K562 (cell line): ENCODE measurements around the gene HAPSTR1. TPM values are rescaled to one million over a fixed set of nuclear protein-coding genes. Genes with fewer than 3 reads are reported as not detected.

ENCODE experiments used
- ATAC-seq: fragments of 200-7000 bp; cut with Tn5 transposase; 3 replicates; pipeline ENCODE4 v1.9.1; 2020; ENCODE audit warnings: moderate library complexity
- BruUV-seq: library from RNA; stranded (reverse); fragments of 400-500 nt; replicated peaks from 2 replicates; lab custom pipeline; 2021; lab: Mats Ljungman, UMichigan
- CTCF ChIA-PET: fragments of 300-600 bp; formaldehyde crosslinking; extraction: SDS; loops from one replicate; lab custom pipeline; 2021; ENCODE audit warnings: low intra/inter-chr PET ratio; lab: Yijun Ruan, JAX
- POLR2A ChIA-PET: fragments of 300-600, 350-650 bp; sonication (Branson Sonifier 250); formaldehyde crosslinking; extraction: SDS; loops from one replicate; lab custom pipeline; 2021; ENCODE audit warnings: antibody characterized with exemption, inconsistent platforms; lab: Yijun Ruan, JAX
- DNase-seq, 4 experiments: peaks; one replicate each; pipeline versions ENCODE4 v3.0.0 to v3.0.0-alpha.2; 2011 to 2018; ENCODE audit warnings: low spot score in 3 of 4, mixed read lengths in 3 of 4; ENCODE audit errors: extremely low read depth in 1 of 4
- FAIRE-seq: peaks from 2 replicates; lab custom pipeline; 2011; peaks lifted over from hg19 to GRCh38; lab: Jason Lieb, UNC
- H2AFZ ChIP-seq: 2 replicates; pipeline ENCODE4 v1.6.0; 2011; ENCODE audit warnings: low read depth, low read length, control low read depth, inconsistent platforms
- H3K27ac ChIP-seq: fragments of 200-600 bp; 3 replicates; pipeline ENCODE4 v1.8.0; 2011; ENCODE audit warnings: low read depth, mild to moderate bottlenecking, control low read depth, inconsistent platforms, low read length, moderate library complexity, mixed read lengths; ENCODE audit errors: extremely low read depth
- H3K27me3 ChIP-seq, 2 experiments: fragments of 300-600 bp in 1 of 2; 2 replicates in 1 of 2; 3 replicates in 1 of 2; pipeline versions ENCODE4 v1.6.0 to v1.8.0; 2011; ENCODE audit warnings: inconsistent platforms in 2 of 2, low read length in 2 of 2, mild to moderate bottlenecking in 1 of 2, mixed read lengths in 1 of 2, moderate library complexity in 1 of 2; ENCODE audit not compliant: control insufficient read depth in 2 of 2, insufficient read depth in 2 of 2
- H3K36me3 ChIP-seq: fragments of 300-600 bp; 3 replicates; pipeline ENCODE4 v1.8.0; 2011; ENCODE audit warnings: mild to moderate bottlenecking, low read length, inconsistent platforms; ENCODE audit not compliant: control insufficient read depth, insufficient read depth
- H3K4me1 ChIP-seq, 2 experiments: fragments of 200-600 bp in 1 of 2; replicated peaks in 1 of 2; 2 replicates in 1 of 2; 3 replicates in 1 of 2; pipeline versions ENCODE4 v1.5.1 to v1.8.0; 2011; ENCODE audit warnings: inconsistent platforms in 2 of 2, low read length in 2 of 2, mild to moderate bottlenecking in 1 of 2, mixed read lengths in 1 of 2, moderate library complexity in 1 of 2; ENCODE audit not compliant: control insufficient read depth in 2 of 2, insufficient read depth in 2 of 2
- H3K4me2 ChIP-seq: 2 replicates; pipeline ENCODE4 v1.6.1; 2011; ENCODE audit warnings: low read length, control low read depth, inconsistent platforms, mixed read lengths; ENCODE audit not compliant: insufficient read depth
- H3K4me3 ChIP-seq: fragments of 200-600 bp; sonication (generic), shearing (Covaris generic); 2 replicates; pipeline ENCODE4 v1.5.1; 2016; ENCODE audit warnings: control low read depth, inconsistent platforms
- H3K79me2 ChIP-seq: fragments of 200-600 bp; 3 replicates; pipeline ENCODE4 v1.8.0; 2011; ENCODE audit warnings: low read length, inconsistent platforms; ENCODE audit not compliant: control insufficient read depth, insufficient read depth
- H3K9ac ChIP-seq, 2 experiments: 2 replicates each; pipeline versions ENCODE4 v1.6.0 to v1.6.1; 2011; ENCODE audit warnings: low read depth in 2 of 2, low read length in 2 of 2, control low read depth in 1 of 2, inconsistent platforms in 1 of 2, mild to moderate bottlenecking in 1 of 2, mixed read lengths in 1 of 2; ENCODE audit not compliant: insufficient read depth in 1 of 2
- H3K9me1 ChIP-seq: one replicate; pipeline ENCODE4 v1.6.0; 2011; ENCODE audit warnings: inconsistent platforms, mild to moderate bottlenecking, low read length, moderate library complexity; ENCODE audit not compliant: control insufficient read depth, insufficient read depth
- H3K9me3 ChIP-seq: replicated peaks from 2 replicates; pipeline ENCODE4 v1.5.1; 2011; ENCODE audit warnings: low read depth, low read length, inconsistent platforms; ENCODE audit not compliant: control insufficient read depth, insufficient read depth
- H4K20me1 ChIP-seq: replicated peaks from 2 replicates; pipeline ENCODE4 v1.6.1; 2011; ENCODE audit warnings: low read length, inconsistent platforms, mixed read lengths; ENCODE audit not compliant: control insufficient read depth, insufficient read depth
- CREB3L1 ChIP-seq: fragments of 450-650 bp; IDR thresholded peaks from 2 replicates; pipeline ENCODE4 v1.6.1; 2014; ENCODE audit warnings: low read depth, mild to moderate bottlenecking, moderate library complexity, borderline replicate concordance
- POLR2G ChIP-seq: fragments of 200-400 bp; formaldehyde crosslinking; IDR thresholded peaks from 2 replicates; pipeline ENCODE4 v1.6.1; 2017; ENCODE audit warnings: low read depth, mild to moderate bottlenecking, antibody characterized with exemption, low read length, moderate library complexity
- PRDM10 ChIP-seq: fragments of 450-650 bp; IDR thresholded peaks from 2 replicates; pipeline ENCODE4 v1.6.1; 2018; ENCODE audit not compliant: partially characterized antibody
- TFAP4 ChIP-seq: sonication (generic); formaldehyde crosslinking; IDR thresholded peaks from 2 replicates; pipeline ENCODE4 v1.8.0; 2022; ENCODE audit warnings: missing genetic modification reagents, mild to moderate bottlenecking, moderate library complexity, borderline replicate concordance
- WGBS: fragments of 100-300 bp; shearing (Covaris generic); methylation state at CpG from one replicate; pipeline ENCODE4 v1.1.6; 2016; ENCODE audit warnings: low coverage, mixed read lengths; ENCODE audit not compliant: insufficient coverage; ENCODE audit errors: missing lambda C conversion rate; 5-methylcytosine and 5-hydroxymethylcytosine counted together
- in situ Hi-C: fragments of 300-500 bp; cut with MboI; formaldehyde crosslinking; loops from 4 replicates; pipeline ENCODE4 v1.15.0; 2018; ENCODE audit warnings: inconsistent platforms, mixed read lengths
- intact Hi-C: fragments of 100-400 bp; cut with micrococcal nuclease; formaldehyde crosslinking; loops from 2 replicates; pipeline ENCODE4 v1.14.2; 2022
- polyA plus RNA-seq, 8 experiments: library from polyadenylated mRNA; depleted of rRNA in 4 of 8; stranded (reverse) in 5 of 8; unstranded in 3 of 8; fragments of >200 nt; fragmentation: Nextera tagmentation in 2 of 8; fragmentation: Illumina TruSeq in 1 of 8; extraction: Ambion mirVana in 2 of 8; extraction: Trizol in 1 of 8; gene quantifications; 2 replicates each; pipeline versions ENCODE4 v1.2.1 to v1.2.3, GENCODE V29; 2011 to 2014; ENCODE audit warnings: inconsistent platforms in 1 of 8, missing spikeins in 1 of 8
- total RNA-seq, 7 experiments: library from RNA; depleted of rRNA in 6 of 7; stranded (reverse); fragments of >200 nt in 6 of 7; fragmentation: Illumina TruSeq in 2 of 7; extraction: Trizol in 2 of 7; gene quantifications; 2 replicates each; pipeline versions ENCODE4 v1.2.1 to v1.2.3, GENCODE V29; 2011 to 2021; ENCODE audit warnings: low replicate concordance in 1 of 7

Gene HAPSTR1
- total and polyA plus RNA-seq, 9 of the 15 experiments (the other 6 are each of a cell fraction or from before 2014, with no cell fraction given) = 10.8 to 67.9 (median 36.5) TPM

GRCh38 chr16:9092978-9093344 is 1.5 kb downstream of the HAPSTR1 start (continued):
- 0 out of 2 replicates have a peak, but pooled peaks have one; percentile 33 for TF ChIP-seq TFAP4 (CRISPR knock-in tag)

- H3K79me2 ChIP-seq = peaks cover 92% of the 10 kb centered on the region
- H4K20me1 ChIP-seq = peaks cover 58% of the 10 kb centered on the region
- in situ Hi-C loops (no loop called here), intact Hi-C loops (loop anchor here (5.0 kb wide), 1 partner anchor 42 kb away; no protein-coding TSS in a partner anchor)
- peaks cover 8% of the 10 kb centered on the region for H3K9me1 ChIP-seq
- H3K27me3 ChIP-seq = no peaks in the 10 kb centered on the region
- peaks cover 25 to 30% of the 10 kb centered on the region in 2 experiments for H3K4me1 ChIP-seq
- no TSS peak for BruUV-seq
- 0 out of 3 replicates have a peak overlapping the region, but pooled peaks have one; percentile 93 for H3K27ac ChIP-seq
- no peaks in the 10 kb centered on the region for H3K9me3 ChIP-seq
- ATAC-seq (no peak), DNase-seq (peak in 1 of 4 experiments; percentile 32), FAIRE-seq (peak; percentile 68)
- H3K36me3 ChIP-seq = peaks cover 65% of the 10 kb centered on the region
- H3K4me2 ChIP-seq = peak overlapping the region; percentile 88
- no peak overlapping the region for H2AFZ ChIP-seq
- CTCF ChIA-PET = no interaction called here
- peak overlapping the region in 1 of 2 experiments; percentile 85; a peak in 2 of 4 replicates for H3K9ac ChIP-seq
- peak overlapping the region; percentile 95 for H3K4me3 ChIP-seq
- WGBS = under 1% methylated on average over 8 of the region's 8 CpGs
- POLR2A ChIA-PET = interaction anchor here (0.7 to 4.7 kb wide), 7 partner anchors 8 to 144 kb away, joined by 3 to 69 read pairs (median 4); no protein-coding TSS in a partner anchor
- TF ChIP-seq PRDM10 (peak; percentile 49), POLR2G (peak; percentile 46; the same call in 1 of the 2 replicates), CREB3L1 (no peak)
These were observed 2.8 kb downstream of the HAPSTR1 start for GRCh38 chr16:9094011-9094846.
